Smooth muscle cell (in vitro differentiated cells): ENCODE data around the gene DPH3. TPM values are rescaled to one million over a fixed set of nuclear protein-coding genes. Genes with fewer than 3 reads are reported as not detected.

Experiments used
- DNase-seq: peaks from one replicate; lab custom pipeline; 2025; ENCODE audit not compliant: unreplicated experiment; lab: John Stamatoyannopoulos, UW
- H2AFZ ChIP-seq: fragments of 200-600 bp; sonication (generic); 2 replicates; pipeline ENCODE4 v1.6.0; 2016; ENCODE audit warnings: antibody characterized with exemption, low read depth, mild to moderate bottlenecking
- H3F3A ChIP-seq: fragments of 200-600 bp; sonication (generic); 2 replicates; pipeline ENCODE4 v1.6.0; 2017; ENCODE audit warnings: antibody characterized with exemption, low read depth
- H3K27ac ChIP-seq: fragments of 200-600 bp; sonication (generic); 2 replicates; pipeline ENCODE4 v1.5.1; 2016; ENCODE audit warnings: low read depth, mild to moderate bottlenecking
- H3K27me3 ChIP-seq: fragments of 200-600 bp; sonication (generic); 2 replicates; pipeline ENCODE4 v1.6.1; 2016; ENCODE audit warnings: low read depth, mild to moderate bottlenecking
- H3K36me3 ChIP-seq: fragments of 200-600 bp; sonication (generic); 2 replicates; pipeline ENCODE4 v1.5.1; 2016; ENCODE audit warnings: low read depth
- H3K4me1 ChIP-seq: fragments of 200-600 bp; sonication (generic); 2 replicates; pipeline ENCODE4 v1.5.1; 2016; ENCODE audit warnings: low read depth
- H3K4me2 ChIP-seq: fragments of 200-600 bp; sonication (generic); 2 replicates; pipeline ENCODE4 v1.6.0; 2016; ENCODE audit warnings: mild to moderate bottlenecking
- H3K4me3 ChIP-seq: fragments of 200-600 bp; sonication (generic); 2 replicates; pipeline ENCODE4 v1.5.1; 2016; ENCODE audit warnings: mild to moderate bottlenecking
- H3K79me2 ChIP-seq: fragments of 200-600 bp; sonication (generic); 2 replicates; pipeline ENCODE4 v1.6.0; 2016; ENCODE audit warnings: low read depth, mild to moderate bottlenecking
- H3K9ac ChIP-seq: fragments of 200-600 bp; sonication (generic); 2 replicates; pipeline ENCODE4 v1.6.0; 2016; ENCODE audit warnings: low read depth
- H3K9me3 ChIP-seq: fragments of 200-600 bp; sonication (generic); replicated peaks from 2 replicates; pipeline ENCODE4 v1.5.1; 2016; ENCODE audit warnings: low read depth
- H4K20me1 ChIP-seq: fragments of 200-600 bp; sonication (generic); 2 replicates; pipeline ENCODE4 v1.6.0; 2016; ENCODE audit warnings: low read depth
- WGBS: methylation state at CpG from one replicate; pipeline ENCODE4 v1.1.7; 2016; ENCODE audit warnings: low lambda C conversion rate; 5-methylcytosine and 5-hydroxymethylcytosine counted together
- polyA plus RNA-seq: library from polyadenylated mRNA; unstranded; fragments of >200 nt; fragmentation: Nextera tagmentation; extraction: Ambion mirVana; gene quantifications from 2 replicates; pipeline ENCODE4 v1.2.1, GENCODE V29; 2016
- total RNA-seq: library from RNA; depleted of rRNA; stranded (reverse); fragments of >200 nt; gene quantifications from 2 replicates; pipeline ENCODE4 v1.2.3, GENCODE V29; 2014
- TF ChIP-seq, protein P1 (sequence below): fragments of 200-600 bp; sonication (generic); IDR thresholded peaks from 2 replicates; pipeline ENCODE4 v1.5.1; 2017; ENCODE audit warnings: borderline replicate concordance, mild to moderate bottlenecking, antibody characterized with exemption; ENCODE audit not compliant: insufficient read depth, poor library complexity, severe bottlenecking

The DPH3 gene
- total and polyA plus RNA-seq, 2 experiments from 2014 or later = 44.7 to 69.5 TPM

DNA sequence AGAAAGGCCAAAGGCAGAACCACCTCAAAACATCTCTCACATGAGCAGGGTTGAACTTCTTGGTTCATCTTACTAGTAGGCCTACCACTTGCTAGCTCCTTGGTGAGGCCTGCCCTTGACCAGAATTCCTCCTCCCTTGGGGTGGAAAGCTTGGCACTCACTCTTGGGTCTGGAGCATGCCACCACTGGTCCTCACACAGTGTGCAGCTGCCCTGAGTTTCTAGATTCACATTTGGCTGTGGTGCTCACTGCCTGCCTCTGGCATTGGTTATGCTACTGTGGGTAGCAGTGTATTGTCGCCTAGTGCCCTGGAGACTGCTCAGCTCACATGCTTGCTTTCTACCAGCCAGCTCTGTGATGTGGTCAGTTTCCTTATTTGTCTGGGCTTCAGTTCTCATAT lies 23.9 kb upstream of the DPH3 start:
- no peaks in the 10 kb centered on the region for H3K36me3 ChIP-seq
- no peak overlapping the region for H3K27ac ChIP-seq
- H2AFZ ChIP-seq = no peak overlapping the region
- H4K20me1 ChIP-seq = no peaks in the 10 kb centered on the region
- H3F3A ChIP-seq = no peaks in the 10 kb centered on the region
- DNase-seq = no peak
- H3K27me3 ChIP-seq = no peaks in the 10 kb centered on the region
- no peaks in the 10 kb centered on the region for H3K79me2 ChIP-seq
- 86% methylated on average over 1 of the region's 1 CpG for whole genome bisulfite sequencing
- TF ChIP-seq, protein P1, sequence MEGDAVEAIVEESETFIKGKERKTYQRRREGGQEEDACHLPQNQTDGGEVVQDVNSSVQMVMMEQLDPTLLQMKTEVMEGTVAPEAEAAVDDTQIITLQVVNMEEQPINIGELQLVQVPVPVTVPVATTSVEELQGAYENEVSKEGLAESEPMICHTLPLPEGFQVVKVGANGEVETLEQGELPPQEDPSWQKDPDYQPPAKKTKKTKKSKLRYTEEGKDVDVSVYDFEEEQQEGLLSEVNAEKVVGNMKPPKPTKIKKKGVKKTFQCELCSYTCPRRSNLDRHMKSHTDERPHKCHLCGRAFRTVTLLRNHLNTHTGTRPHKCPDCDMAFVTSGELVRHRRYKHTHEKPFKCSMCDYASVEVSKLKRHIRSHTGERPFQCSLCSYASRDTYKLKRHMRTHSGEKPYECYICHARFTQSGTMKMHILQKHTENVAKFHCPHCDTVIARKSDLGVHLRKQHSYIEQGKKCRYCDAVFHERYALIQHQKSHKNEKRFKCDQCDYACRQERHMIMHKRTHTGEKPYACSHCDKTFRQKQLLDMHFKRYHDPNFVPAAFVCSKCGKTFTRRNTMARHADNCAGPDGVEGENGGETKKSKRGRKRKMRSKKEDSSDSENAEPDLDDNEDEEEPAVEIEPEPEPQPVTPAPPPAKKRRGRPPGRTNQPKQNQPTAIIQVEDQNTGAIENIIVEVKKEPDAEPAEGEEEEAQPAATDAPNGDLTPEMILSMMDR = no peak
- H3K4me3 ChIP-seq = no peak overlapping the region
- H3K4me2 ChIP-seq = no peak overlapping the region
- H3K4me1 ChIP-seq = no peaks in the 10 kb centered on the region
- no peaks in the 10 kb centered on the region for H3K9me3 ChIP-seq
- H3K9ac ChIP-seq = no peak overlapping the region

DNA sequence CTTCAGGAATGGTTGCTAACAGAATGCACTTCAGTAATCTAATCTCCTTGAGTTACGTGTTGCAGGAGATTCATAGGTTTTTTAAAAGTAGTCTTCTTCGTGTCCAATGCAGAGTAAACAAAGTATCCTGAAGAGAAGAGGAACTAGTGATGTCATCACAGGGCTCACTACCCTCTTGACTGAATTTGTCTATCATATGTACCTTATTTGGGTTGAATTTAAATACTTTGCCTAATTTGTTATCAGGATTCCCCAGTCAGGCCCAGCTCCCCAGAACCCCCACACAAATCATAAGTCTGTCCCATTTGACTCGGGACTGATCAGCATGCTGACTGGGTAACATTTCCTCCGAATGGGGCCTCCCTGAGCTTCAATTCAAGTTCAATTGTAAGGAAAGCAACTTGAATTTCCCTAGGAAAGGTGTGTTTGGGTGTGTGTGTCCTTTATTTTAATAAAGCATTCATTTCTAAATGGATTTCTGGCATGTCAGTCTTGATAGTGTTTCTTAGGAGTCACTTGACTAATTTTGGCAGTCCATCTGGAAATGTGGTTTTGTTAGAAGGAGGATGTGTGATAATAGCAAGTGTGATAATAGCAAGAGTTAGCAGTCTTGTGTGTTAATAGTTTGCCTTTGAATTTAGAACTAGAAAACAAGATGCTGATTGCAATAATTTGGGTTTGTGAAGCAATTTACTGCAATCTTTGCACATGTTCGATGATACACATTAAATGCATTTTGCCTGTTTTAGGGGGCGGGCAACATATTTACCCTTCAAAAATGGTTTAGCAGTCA lies 22.2 kb upstream of the DPH3 start:
- no peak for DNase-seq
- H3K4me1 ChIP-seq = no peaks in the 10 kb centered on the region

DNA sequence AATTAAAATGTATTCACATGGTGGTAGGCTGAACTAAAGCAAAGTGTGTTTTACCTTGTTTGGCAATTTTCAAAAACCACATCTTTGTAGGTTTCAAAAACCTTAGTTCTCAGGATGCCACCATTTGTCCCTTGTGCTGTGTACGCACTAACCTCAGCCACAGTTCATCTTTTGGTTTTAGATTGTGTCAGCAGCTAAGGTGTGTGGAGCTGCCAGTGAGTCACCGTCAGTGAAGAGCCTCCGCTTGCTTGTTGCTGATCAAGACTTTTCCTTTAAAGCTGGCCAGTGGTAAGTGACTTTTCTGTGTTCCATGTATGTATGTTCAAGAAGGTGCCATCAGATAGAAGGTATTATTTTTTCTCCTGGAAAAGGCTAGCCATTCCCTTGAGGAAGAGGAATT lies 21.4 kb upstream of the DPH3 start:
- Histone ChIP-seq H3K4me1 (no peaks in the 10 kb centered on the region), H3K36me3 (no peaks in the 10 kb centered on the region), H4K20me1 (no peaks in the 10 kb centered on the region), H2AFZ (no peak overlapping the region), H3K27me3 (no peaks in the 10 kb centered on the region), H3K4me3 (no peak overlapping the region), H3K9ac (no peak overlapping the region), H3K9me3 (no peaks in the 10 kb centered on the region), H3K79me2 (no peaks in the 10 kb centered on the region), H3F3A (no peaks in the 10 kb centered on the region), H3K4me2 (no peak overlapping the region), H3K27ac (no peak overlapping the region)
- WGBS = 55% methylated on average over 3 of the region's 3 CpGs
- no peak for DNase-seq
- TF ChIP-seq, protein P1 = no peak

More for the DNA sequence above, 22.2 kb upstream of the DPH3 start:
- Histone ChIP-seq H3K9ac (no peak overlapping the region), H3K79me2 (no peaks in the 10 kb centered on the region), H4K20me1 (no peaks in the 10 kb centered on the region), H2AFZ (no peak overlapping the region), H3K27me3 (no peaks in the 10 kb centered on the region), H3K4me2 (no peak overlapping the region), H3K9me3 (no peaks in the 10 kb centered on the region), H3K27ac (no peak overlapping the region), H3K36me3 (no peaks in the 10 kb centered on the region), H3F3A (no peaks in the 10 kb centered on the region), H3K4me3 (no peak overlapping the region)
- TF ChIP-seq, protein P1 = no peak
- WGBS = 77% methylated on average over 6 of the region's 6 CpGs

DNA sequence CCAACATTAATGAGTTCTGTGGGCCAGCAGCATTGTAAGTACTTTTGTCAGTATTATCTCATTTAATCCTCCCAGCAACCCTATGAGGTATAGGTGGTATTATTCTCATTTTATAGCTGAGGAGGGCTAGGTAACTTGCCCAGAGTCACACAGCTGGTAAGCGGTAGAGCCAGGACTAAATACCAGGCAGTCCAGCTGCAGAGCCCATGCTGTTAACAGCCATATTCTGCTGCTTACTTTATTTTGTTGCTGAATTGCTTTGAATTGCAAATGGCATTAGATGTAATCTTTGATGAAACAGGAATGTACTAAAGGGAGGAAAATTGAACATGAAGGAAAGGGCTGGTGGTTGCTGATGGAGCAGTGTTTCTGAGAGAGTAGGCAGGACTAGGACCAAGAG lies 19.9 kb upstream of the DPH3 start:
- WGBS = 97% methylated on average over 1 of the region's 1 CpG
- no peaks in the 10 kb centered on the region for H3K79me2 ChIP-seq

More for the DNA sequence above, 19.9 kb upstream of the DPH3 start:
- Histone ChIP-seq H4K20me1 (no peaks in the 10 kb centered on the region), H3K4me3 (no peak overlapping the region), H3K4me1 (no peaks in the 10 kb centered on the region), H3F3A (no peaks in the 10 kb centered on the region), H3K36me3 (no peaks in the 10 kb centered on the region), H2AFZ (no peak overlapping the region), H3K9me3 (no peaks in the 10 kb centered on the region), H3K27me3 (no peaks in the 10 kb centered on the region), H3K9ac (no peak overlapping the region), H3K4me2 (no peak overlapping the region), H3K27ac (no peak overlapping the region)
- TF ChIP-seq, protein P1 = no peak
- no peak for DNase-seq
